ENCODE data around the gene ALDOA.

DNA sequence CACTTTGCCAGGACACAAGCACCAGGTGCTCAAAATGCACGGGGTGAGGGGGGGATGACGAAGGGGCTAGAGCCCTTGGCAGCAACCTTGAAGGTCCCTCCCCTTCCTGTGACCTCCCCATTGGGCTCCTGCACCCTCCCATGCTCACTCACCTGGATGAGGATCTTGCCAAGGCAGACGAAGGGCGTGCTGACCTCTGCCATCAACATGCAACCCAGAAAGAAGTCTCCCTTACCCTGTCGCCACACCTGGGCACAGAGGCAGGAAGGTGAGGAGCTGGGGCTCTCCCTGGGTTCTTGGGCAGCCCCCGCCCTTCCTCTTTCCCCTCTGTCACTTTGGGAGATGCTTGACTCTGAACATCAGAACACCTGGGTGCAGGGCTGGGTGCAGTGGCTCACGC, 40.0 kb upstream of the ALDOA start:
- TF ChIP-seq, protein P1, sequence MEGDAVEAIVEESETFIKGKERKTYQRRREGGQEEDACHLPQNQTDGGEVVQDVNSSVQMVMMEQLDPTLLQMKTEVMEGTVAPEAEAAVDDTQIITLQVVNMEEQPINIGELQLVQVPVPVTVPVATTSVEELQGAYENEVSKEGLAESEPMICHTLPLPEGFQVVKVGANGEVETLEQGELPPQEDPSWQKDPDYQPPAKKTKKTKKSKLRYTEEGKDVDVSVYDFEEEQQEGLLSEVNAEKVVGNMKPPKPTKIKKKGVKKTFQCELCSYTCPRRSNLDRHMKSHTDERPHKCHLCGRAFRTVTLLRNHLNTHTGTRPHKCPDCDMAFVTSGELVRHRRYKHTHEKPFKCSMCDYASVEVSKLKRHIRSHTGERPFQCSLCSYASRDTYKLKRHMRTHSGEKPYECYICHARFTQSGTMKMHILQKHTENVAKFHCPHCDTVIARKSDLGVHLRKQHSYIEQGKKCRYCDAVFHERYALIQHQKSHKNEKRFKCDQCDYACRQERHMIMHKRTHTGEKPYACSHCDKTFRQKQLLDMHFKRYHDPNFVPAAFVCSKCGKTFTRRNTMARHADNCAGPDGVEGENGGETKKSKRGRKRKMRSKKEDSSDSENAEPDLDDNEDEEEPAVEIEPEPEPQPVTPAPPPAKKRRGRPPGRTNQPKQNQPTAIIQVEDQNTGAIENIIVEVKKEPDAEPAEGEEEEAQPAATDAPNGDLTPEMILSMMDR (IDR thresholded peaks at IDR 0.05; ENCODE audit: insufficient read depth, low read length), result no peak
- no peak for TF ChIP-seq POLR2AphosphoS5 (IDR thresholded peaks at IDR 0.05; ENCODE audit: low read depth)
